DMS153 (cell line): ENCODE measurements around the gene NT5C1B.

Experiments used
- DNase-seq: peaks from one replicate; lab custom pipeline; 2025; lab: John Stamatoyannopoulos, UW

The NT5C1B gene

GRCh38 chr2:18599509-18600254 lies 10.3 kb upstream of the NT5C1B start:
- DNase-seq: no peak

- DNase-seq: no peak
Measured at GRCh38 chr2:18598848-18599484, 9.6 kb upstream of the NT5C1B start.

- no peak for DNase-seq
Measured at GRCh38 chr2:18597618-18598017, 8.2 kb upstream of the NT5C1B start.

GRCh38 chr2:18596993-18597392 lies 7.6 kb upstream of the NT5C1B start:
- DNase-seq: no peak

DNA sequence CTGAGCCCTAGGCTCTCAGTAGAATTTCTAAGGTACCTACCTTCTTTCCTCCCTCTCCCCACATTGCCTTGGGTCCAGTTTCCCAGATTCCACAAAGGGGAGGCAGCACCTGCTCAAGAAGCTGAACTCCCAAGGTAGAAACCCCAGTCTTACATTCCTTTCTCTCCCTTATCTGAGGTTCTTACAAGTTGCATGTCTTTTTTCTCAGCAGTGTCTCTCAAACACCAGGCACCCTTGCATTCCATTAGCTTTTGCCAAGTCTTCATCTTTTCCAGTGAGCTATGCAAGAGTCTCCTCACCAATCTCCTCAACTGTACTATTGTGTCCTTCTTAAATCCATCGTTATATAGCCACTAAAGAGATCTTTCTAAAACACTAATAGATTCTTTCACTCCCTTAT lies 4.1 kb upstream of the NT5C1B start:
- no peak for DNase-seq

- DNase-seq: no peak
Measured at GRCh38 chr2:18592372-18592771, 3.0 kb upstream of the NT5C1B start.

- no peak for DNase-seq
Measured at GRCh38 chr2:18588802-18589201, 567 bp downstream of the NT5C1B start.

DNA sequence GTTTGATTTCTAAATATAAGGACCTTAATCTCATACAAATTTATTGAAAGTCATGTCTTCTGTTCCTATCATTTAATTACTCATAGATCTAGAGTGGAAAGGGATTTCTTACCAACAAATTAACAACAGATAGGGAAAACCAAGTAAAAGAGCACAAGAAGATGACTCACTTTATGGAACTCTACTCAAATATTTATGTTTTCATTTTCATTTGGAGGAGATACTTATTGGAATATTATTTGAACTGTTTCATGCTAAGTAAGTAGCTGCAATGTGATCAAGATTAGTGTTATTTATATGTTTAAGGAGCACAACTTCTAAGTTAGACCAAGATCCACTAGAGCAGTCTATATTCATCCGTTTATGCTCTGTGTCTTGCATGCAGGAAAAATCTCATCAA lies 1.3 kb downstream of the NT5C1B start:
- DNase-seq: no peak

- DNase-seq: no peak
Measured at GRCh38 chr2:18585526-18585925, 3.8 kb downstream of the NT5C1B start.

GRCh38 chr2:18584608-18584954 lies 4.8 kb downstream of the NT5C1B start:
- DNase-seq: no peak

- no peak for DNase-seq
Measured at GRCh38 chr2:18583905-18584607, 5.3 kb downstream of the NT5C1B start.

DNA sequence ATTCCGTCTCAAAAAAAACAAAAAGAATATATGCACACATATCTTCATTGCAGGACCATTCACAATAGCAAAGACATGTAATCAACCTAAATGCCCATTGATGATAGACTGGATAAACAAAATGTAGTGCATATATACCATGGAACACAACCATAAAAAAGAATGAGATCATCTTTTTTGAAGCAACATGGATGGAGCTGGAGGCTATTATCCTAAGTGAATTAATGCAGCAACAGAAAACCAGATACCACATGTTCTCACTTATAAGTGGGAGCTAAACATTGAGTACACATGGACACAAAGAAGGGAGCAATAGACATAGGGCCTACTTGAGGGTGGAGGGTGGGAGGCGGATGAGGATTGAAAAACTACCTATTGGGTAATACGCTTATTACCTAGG lies 8.8 kb downstream of the NT5C1B start:
- no peak for DNase-seq

GRCh38 chr2:18578033-18578432 lies 11.3 kb downstream of the NT5C1B start:
- no peak for DNase-seq

- DNase-seq: no peak
Measured at GRCh38 chr2:18566145-18566769, 23.1 kb downstream of the NT5C1B start.

GRCh38 chr2:18560797-18561085 lies 28.6 kb downstream of the NT5C1B start:
- no peak for DNase-seq

DNA sequence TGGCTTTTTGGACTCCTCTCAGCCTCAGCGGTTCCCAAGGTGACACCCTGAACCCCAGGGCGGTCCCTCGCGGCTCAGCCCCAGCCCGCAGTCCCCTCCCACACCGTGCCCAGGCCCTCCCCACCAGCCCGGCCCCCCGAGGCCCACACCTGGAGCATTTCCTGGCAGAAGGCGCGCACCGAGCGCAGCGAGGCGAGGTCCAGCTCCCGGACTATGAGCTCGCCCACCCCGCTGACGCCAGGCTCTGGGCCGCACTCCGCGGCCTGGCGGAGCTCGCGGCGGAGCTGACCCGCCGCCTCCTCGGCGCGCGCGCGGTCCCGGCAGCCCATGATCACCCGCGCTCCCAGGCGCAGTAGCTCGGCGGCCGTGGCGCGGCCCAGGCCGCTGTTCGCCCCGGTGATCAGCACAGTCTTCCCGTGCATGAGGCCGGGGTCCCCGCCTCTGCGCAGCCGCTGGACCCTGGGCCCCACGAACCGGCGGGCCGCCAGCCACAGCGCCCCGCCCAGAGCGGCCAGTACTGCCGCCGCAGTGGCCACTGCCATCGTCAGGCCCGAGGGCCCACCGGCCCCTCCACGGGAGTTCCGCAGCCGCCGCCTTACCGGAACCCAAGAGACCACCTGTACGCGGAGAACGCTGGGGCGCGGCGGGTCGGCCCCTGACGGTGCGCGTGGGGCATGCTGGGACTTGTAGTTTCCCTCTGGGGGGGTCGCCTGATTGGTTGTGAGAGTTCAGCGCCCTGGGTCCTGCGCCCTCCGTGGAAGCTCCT lies 29.2 kb downstream of the NT5C1B start, which contains the start of gene RDH14:
RDH14 (minus strand) TSS at position 623 of the 766 bp plus-strand sequence; CDS start at position 542, 81 bp downstream.
- DNase-seq: peak; percentile 88

GRCh38 chr2:18559531-18560030 lies 29.8 kb downstream of the NT5C1B start:
- no peak for DNase-seq

DNA sequence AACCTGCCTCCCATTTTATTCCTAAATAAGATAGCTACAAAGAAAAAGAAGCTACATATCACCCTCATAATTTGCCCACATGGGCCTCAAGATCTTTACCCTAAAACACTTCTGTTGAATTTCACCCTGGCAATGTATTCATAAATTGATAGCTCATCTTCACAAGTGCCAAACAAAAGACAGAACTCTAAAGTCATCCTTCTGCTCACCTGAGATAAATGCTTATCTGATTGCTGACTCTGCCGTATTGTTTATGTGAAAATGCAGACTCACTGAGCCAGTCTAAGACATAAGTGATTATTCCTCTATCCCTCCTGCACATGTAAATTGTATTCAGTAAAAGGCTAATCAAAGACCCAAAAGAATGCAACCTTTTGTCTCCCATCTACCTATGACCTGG lies 30.9 kb downstream of the NT5C1B start:
- no peak for DNase-seq

DNA sequence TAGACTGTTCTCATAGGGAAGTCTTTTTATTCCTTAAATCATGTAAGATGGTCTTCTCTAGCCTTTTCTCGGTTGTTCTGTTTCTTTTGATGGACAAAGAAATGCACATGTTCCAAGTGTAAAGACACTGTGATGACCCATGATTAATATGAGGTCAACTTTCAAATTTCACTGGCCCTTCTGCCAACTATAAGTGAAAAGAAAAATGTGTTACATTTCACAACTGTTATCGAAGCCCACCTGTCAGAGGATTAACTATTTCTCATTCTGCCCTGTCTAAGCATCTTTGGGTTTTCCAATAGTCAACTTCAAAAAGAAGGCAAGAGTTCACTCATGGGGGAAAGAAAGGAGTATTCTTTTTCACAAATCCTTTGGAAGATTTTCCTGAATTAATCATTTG lies 32.2 kb downstream of the NT5C1B start:
- DNase-seq: no peak

- no peak for DNase-seq
Measured at GRCh38 chr2:18552351-18553077, 36.9 kb downstream of the NT5C1B start.

- DNase-seq: no peak
Measured at GRCh38 chr2:18551623-18552022, 37.7 kb downstream of the NT5C1B start.
